Breast epithelium (tissue), 4 donors: Measurements from ENCODE around the gene SLC17A6. TPM values are rescaled to one million over a fixed set of nuclear protein-coding genes. Genes with fewer than 3 reads are reported as not detected.

ENCODE experiments used
- DNase-seq, 2 donors: peaks; one replicate each; pipeline ENCODE4 v3.0.0-alpha.2; 2019; ENCODE audit warnings: low spot score in 2 of 2
- H3K27ac ChIP-seq, 2 donors: fragments of 200-600 bp; sonication (generic) in 1 of 2; one replicate each; pipeline ENCODE4 v1.5.1; 2016 to 2019; ENCODE audit warnings: mild to moderate bottlenecking in 1 of 2
- H3K27me3 ChIP-seq, 2 donors: fragments of 200-600 bp; sonication (generic) in 1 of 2; one replicate each; pipeline versions ENCODE4 v1.5.1 to v1.6.0; 2017 to 2019; ENCODE audit warnings: control low read depth in 1 of 2, mild to moderate bottlenecking in 1 of 2
- H3K36me3 ChIP-seq: fragments of 200-600 bp; one replicate; pipeline ENCODE4 v1.5.1; 2019
- H3K4me1 ChIP-seq, 2 donors: fragments of 200-600 bp; sonication (generic); one replicate each; pipeline ENCODE4 v1.5.1; 2016 to 2019; ENCODE audit warnings: control low read depth in 1 of 2
- H3K4me3 ChIP-seq, 3 donors: fragments of 200-600 bp; sonication (generic); 1 replicate in 2 of 3; 2 replicates in 1 of 3; pipeline ENCODE4 v1.5.1; 2016 to 2019; ENCODE audit warnings: mild to moderate bottlenecking in 3 of 3, moderate library complexity in 2 of 3
- H3K9me3 ChIP-seq, 2 donors: fragments of 200-600 bp; sonication (generic) in 1 of 2; one replicate each; pipeline ENCODE4 v1.5.1; 2016 to 2019; ENCODE audit warnings: control low read depth in 1 of 2
- CTCF ChIP-seq, 3 donors: fragments of 450-650 bp; IDR thresholded peaks; one replicate each; pipeline ENCODE4 v1.5.1; 2016 to 2017; ENCODE audit warnings: antibody characterized with exemption in 3 of 3, mild to moderate bottlenecking in 3 of 3, moderate library complexity in 3 of 3
- POLR2A ChIP-seq: fragments of 450-650 bp; IDR thresholded peaks from one replicate; pipeline ENCODE4 v1.6.1; 2016; ENCODE audit warnings: antibody characterized with exemption, mild to moderate bottlenecking, moderate library complexity
- POLR2AphosphoS5 ChIP-seq, 3 donors: sonication (generic); formaldehyde crosslinking; IDR thresholded peaks; one replicate each; pipeline ENCODE4 v1.6.1; 2017; ENCODE audit warnings: antibody characterized with exemption in 3 of 3
- intact Hi-C: fragments of 100-400 bp; cut with DNase I; formaldehyde crosslinking; loops from one replicate; pipeline ENCODE4 v1.15.1; 2023; ENCODE audit warnings: low total_unique reads
- total RNA-seq, 3 donors: library from RNA; depleted of rRNA; stranded (reverse); fragments of >200 nt; gene quantifications; one replicate each; pipeline ENCODE4 v1.1.0, GENCODE V29; 2016

SLC17A6 gene
- total RNA-seq, 3 donors from 2014 or later = not detected

GRCh38 chr11:22336587-22336986 is 1.6 kb upstream of the SLC17A6 start:
- Histone ChIP-seq H3K36me3 (no peaks in the 10 kb centered on the region), H3K27ac (no peak overlapping the region), H3K4me3 (no peak overlapping the region), H3K9me3 (no peaks in the 10 kb centered on the region), H3K27me3 (peaks cover 2 to 45% of the 10 kb centered on the region in 2 donors), H3K4me1 (no peaks in the 10 kb centered on the region)
- intact Hi-C loops = no loop called here
- DNase-seq = no peak
- no peak for TF ChIP-seq CTCF (IDR thresholded peaks at IDR 0.05)
- no peak for TF ChIP-seq POLR2A
- no peak for TF ChIP-seq POLR2AphosphoS5 (IDR thresholded peaks at IDR 0.05)

- no peak for DNase-seq
- no peak overlapping the region for H3K4me3 ChIP-seq
- H3K9me3 ChIP-seq = no peaks in the 10 kb centered on the region
- no peak for TF ChIP-seq POLR2AphosphoS5 (IDR thresholded peaks at IDR 0.05)
- TF ChIP-seq CTCF (IDR thresholded peaks at IDR 0.05) = no peak
- TF ChIP-seq POLR2A = no peak
- intact Hi-C loops = no loop called here
- H3K36me3 ChIP-seq = no peaks in the 10 kb centered on the region
- H3K27ac ChIP-seq = no peak overlapping the region
- no peaks in the 10 kb centered on the region for H3K4me1 ChIP-seq
- peaks cover 2 to 75% of the 10 kb centered on the region in 2 donors for H3K27me3 ChIP-seq
These were observed 1.4 kb downstream of the SLC17A6 start for GRCh38 chr11:22339611-22340010.

GRCh38 chr11:22340235-22340634 is 2.1 kb downstream of the SLC17A6 start:
- Histone ChIP-seq H3K27me3 (peaks cover 2 to 76% of the 10 kb centered on the region in 2 donors), H3K4me1 (no peaks in the 10 kb centered on the region), H3K4me3 (no peak overlapping the region), H3K27ac (no peak overlapping the region), H3K36me3 (no peaks in the 10 kb centered on the region), H3K9me3 (no peaks in the 10 kb centered on the region)
- intact Hi-C loops = no loop called here
- TF ChIP-seq POLR2AphosphoS5 (IDR thresholded peaks at IDR 0.05) = no peak
- TF ChIP-seq POLR2A = no peak
- no peak for TF ChIP-seq CTCF (IDR thresholded peaks at IDR 0.05)
- DNase-seq = no peak

- intact Hi-C loops = no loop called here
- H3K4me1 ChIP-seq = no peaks in the 10 kb centered on the region
- H3K9me3 ChIP-seq = no peaks in the 10 kb centered on the region
- no peaks in the 10 kb centered on the region for H3K36me3 ChIP-seq
- H3K4me3 ChIP-seq = no peak overlapping the region
- H3K27me3 ChIP-seq = peaks cover 2 to 76% of the 10 kb centered on the region in 2 donors
- TF ChIP-seq CTCF (IDR thresholded peaks at IDR 0.05) = no peak
- DNase-seq = no peak
- no peak overlapping the region for H3K27ac ChIP-seq
These were observed 2.8 kb downstream of the SLC17A6 start for GRCh38 chr11:22340701-22341587.

- intact Hi-C loops = no loop called here
- no peak for DNase-seq
- Histone ChIP-seq H3K4me3 (no peak overlapping the region), H3K9me3 (no peaks in the 10 kb centered on the region), H3K36me3 (no peaks in the 10 kb centered on the region), H3K27me3 (peaks cover 2 to 76% of the 10 kb centered on the region in 2 donors), H3K27ac (no peak overlapping the region), H3K4me1 (no peaks in the 10 kb centered on the region)
- TF ChIP-seq POLR2AphosphoS5 (IDR thresholded peaks at IDR 0.05) = no peak
- TF ChIP-seq POLR2A = no peak
- no peak for TF ChIP-seq CTCF (IDR thresholded peaks at IDR 0.05)
These were observed 3.4 kb downstream of the SLC17A6 start for GRCh38 chr11:22341588-22341931.
